ENCODE data around the gene NPEPL1. TPM values are rescaled to one million over a fixed set of nuclear protein-coding genes. Genes with fewer than 3 reads are reported as not detected.

Gene NPEPL1
- total and polyA plus RNA-seq, 2 of the 8 experiments (the other 6 are each of a cell fraction or from before 2014, with no cell fraction given) = 12.4 to 26.8 TPM

DNA sequence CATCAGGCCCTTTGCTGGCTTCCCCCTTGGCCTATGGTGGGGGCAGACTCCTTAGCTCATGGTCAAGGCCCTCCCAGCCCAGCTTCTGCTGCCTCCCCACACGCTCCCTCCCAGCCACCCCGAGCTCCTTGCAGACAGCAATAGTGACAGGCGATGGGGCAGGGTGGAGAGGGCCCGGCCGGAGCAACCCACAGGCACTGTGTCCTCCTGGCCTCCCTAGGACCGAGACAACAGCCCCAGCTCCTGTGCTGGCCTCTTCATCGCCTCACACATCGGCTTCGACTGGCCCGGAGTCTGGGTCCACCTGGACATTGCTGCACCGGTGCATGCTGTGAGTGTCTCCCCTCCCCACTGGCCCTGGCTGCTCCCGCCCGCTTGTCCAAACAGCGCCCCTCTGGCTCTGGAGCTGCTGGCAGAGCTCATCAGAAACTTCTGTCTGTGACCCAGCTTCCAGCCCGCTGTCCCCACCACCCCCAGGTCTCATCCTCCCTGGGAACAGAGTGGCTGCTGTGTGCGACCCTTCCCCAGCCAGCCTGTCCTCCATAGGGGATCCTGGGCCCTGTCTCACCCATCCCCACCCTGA, 21.8 kb downstream of the NPEPL1 start (continued):
- TF ChIP-seq, protein P1, sequence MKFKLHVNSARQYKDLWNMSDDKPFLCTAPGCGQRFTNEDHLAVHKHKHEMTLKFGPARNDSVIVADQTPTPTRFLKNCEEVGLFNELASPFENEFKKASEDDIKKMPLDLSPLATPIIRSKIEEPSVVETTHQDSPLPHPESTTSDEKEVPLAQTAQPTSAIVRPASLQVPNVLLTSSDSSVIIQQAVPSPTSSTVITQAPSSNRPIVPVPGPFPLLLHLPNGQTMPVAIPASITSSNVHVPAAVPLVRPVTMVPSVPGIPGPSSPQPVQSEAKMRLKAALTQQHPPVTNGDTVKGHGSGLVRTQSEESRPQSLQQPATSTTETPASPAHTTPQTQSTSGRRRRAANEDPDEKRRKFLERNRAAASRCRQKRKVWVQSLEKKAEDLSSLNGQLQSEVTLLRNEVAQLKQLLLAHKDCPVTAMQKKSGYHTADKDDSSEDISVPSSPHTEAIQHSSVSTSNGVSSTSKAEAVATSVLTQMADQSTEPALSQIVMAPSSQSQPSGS (IDR thresholded peaks at IDR 0.05; ENCODE audit: low read length) = no peak
- TF ChIP-seq GTF2F1 (IDR thresholded peaks at IDR 0.05; ENCODE audit: borderline replicate concordance, low read depth, low read length) (no peak), HDAC2 (IDR thresholded peaks at IDR 0.05; ENCODE audit: borderline replicate concordance in 1 of 2, low read depth in 2 of 2, low read length in 2 of 2) (no peak), ZNF274 (IDR thresholded peaks at IDR 0.05; ENCODE audit: borderline replicate concordance, extremely low read depth, low read length) (no peak), CBX8 (IDR thresholded peaks at IDR 0.05; ENCODE audit: borderline replicate concordance, low read depth, low read length) (no peak), MAFK (IDR thresholded peaks at IDR 0.05; ENCODE audit: low read depth, low read length) (no peak), EZH2 (IDR thresholded peaks at IDR 0.05; ENCODE audit: low read depth, low read length, severe bottlenecking) (no peak), RNF2 (IDR thresholded peaks at IDR 0.05; ENCODE audit: borderline replicate concordance, low read depth, low read length, missing control alignments, poor library complexity, severe bottlenecking) (no peak), NANOG (IDR thresholded peaks at IDR 0.05; ENCODE audit: insufficient read depth, low read depth, low read length, poor library complexity, severe bottlenecking) (no peak), SIRT6 (IDR thresholded peaks at IDR 0.05; ENCODE audit: low read length) (no peak)

Measured in H1 (cell line).